OCI-LY7 (cell line): ENCODE data around the gene QPRT.

Experiments
- EZH2phosphoT487 ChIP-seq: fragments of 200-600 bp; sonication (generic); IDR thresholded peaks from 2 replicates; pipeline ENCODE4 v1.6.1; 2018; ENCODE audit warnings: low read depth, borderline replicate concordance, mild to moderate bottlenecking, mixed run types, antibody characterized with exemption, low read length, moderate library complexity, mixed read lengths
- TF ChIP-seq, protein P1 (sequence below): fragments of 200-600 bp; sonication (generic); conservative IDR thresholded peaks from 2 replicates; pipeline ENCODE4 v1.5.1; 2014; ENCODE audit warnings: mild to moderate bottlenecking, antibody characterized with exemption, low read length, moderate library complexity, mixed read lengths

DNA sequence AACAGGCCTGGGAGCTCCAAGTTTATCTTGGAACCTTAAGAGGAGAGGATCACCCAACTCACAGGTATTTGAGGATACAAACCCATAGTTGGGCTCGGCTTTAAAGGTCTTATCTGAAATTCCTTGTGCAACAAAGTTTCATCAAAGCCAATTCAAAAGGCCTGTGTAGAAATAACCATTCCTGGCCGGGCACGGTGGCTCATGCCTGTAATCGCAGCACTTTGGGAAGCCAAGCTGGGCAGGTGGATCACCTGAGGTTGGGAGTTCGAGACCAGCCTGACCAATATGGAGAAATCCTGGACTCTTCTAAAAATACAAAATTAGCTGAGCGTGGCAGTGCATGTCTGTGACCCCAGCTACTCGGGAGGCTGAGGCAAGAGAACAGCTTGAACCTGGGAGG is 38.1 kb downstream of the QPRT start:
- TF ChIP-seq, protein P1, sequence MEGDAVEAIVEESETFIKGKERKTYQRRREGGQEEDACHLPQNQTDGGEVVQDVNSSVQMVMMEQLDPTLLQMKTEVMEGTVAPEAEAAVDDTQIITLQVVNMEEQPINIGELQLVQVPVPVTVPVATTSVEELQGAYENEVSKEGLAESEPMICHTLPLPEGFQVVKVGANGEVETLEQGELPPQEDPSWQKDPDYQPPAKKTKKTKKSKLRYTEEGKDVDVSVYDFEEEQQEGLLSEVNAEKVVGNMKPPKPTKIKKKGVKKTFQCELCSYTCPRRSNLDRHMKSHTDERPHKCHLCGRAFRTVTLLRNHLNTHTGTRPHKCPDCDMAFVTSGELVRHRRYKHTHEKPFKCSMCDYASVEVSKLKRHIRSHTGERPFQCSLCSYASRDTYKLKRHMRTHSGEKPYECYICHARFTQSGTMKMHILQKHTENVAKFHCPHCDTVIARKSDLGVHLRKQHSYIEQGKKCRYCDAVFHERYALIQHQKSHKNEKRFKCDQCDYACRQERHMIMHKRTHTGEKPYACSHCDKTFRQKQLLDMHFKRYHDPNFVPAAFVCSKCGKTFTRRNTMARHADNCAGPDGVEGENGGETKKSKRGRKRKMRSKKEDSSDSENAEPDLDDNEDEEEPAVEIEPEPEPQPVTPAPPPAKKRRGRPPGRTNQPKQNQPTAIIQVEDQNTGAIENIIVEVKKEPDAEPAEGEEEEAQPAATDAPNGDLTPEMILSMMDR: no peak
- no peak for TF ChIP-seq EZH2phosphoT487
